HG03095 (cell line): Measurements from ENCODE around the gene NR6A1.

Experiments
- ATAC-seq: cut with Tn5 transposase; IDR thresholded peaks from one replicate; pipeline ENCODE4 v1.9.1; 2021; ENCODE audit warnings: moderate library complexity; ENCODE audit not compliant: unreplicated experiment

NR6A1 gene

GRCh38 chr9:124477648-124478285 lies 293.3 kb downstream of the NR6A1 start:
- ATAC-seq = no peak

- ATAC-seq = no peak
These were observed 293.9 kb downstream of the NR6A1 start for GRCh38 chr9:124477211-124477647.

- no peak for ATAC-seq
These were observed 295.0 kb downstream of the NR6A1 start for GRCh38 chr9:124475868-124476690.

- ATAC-seq = no peak
These were observed 295.8 kb downstream of the NR6A1 start for GRCh38 chr9:124475158-124475867.

GRCh38 chr9:124474151-124474550 lies 297.0 kb downstream of the NR6A1 start:
- ATAC-seq = no peak

- ATAC-seq = no peak
These were observed 297.8 kb downstream of the NR6A1 start for GRCh38 chr9:124473310-124473709.

- ATAC-seq = no peak
These were observed 298.3 kb downstream of the NR6A1 start for GRCh38 chr9:124472770-124473169.

- ATAC-seq = no peak
These were observed 299.4 kb downstream of the NR6A1 start for GRCh38 chr9:124471761-124472160.

- ATAC-seq = no peak
These were observed 300.4 kb downstream of the NR6A1 start for GRCh38 chr9:124470726-124471125.

- ATAC-seq = no peak
These were observed 300.8 kb downstream of the NR6A1 start for GRCh38 chr9:124470306-124470705.

- ATAC-seq = no peak
These were observed 301.9 kb downstream of the NR6A1 start for GRCh38 chr9:124469011-124469832.

GRCh38 chr9:124468061-124468740 lies 302.9 kb downstream of the NR6A1 start:
- ATAC-seq = no peak

- no peak for ATAC-seq
These were observed 303.6 kb downstream of the NR6A1 start for GRCh38 chr9:124467410-124468060.
